K562 (cell line): Measurements from ENCODE around the gene U2SURP. TPM values are rescaled to one million over a fixed set of nuclear protein-coding genes. Genes with fewer than 3 reads are reported as not detected.

Experiments
- ADNP ChIP-seq: fragments of 200-800 bp; sonication (Bioruptor generic); IDR thresholded peaks from 2 replicates; pipeline ENCODE4 v1.6.1; 2016; ENCODE audit warnings: missing genetic modification characterization, missing compliant biosample characterization
- BCL6 ChIP-seq: fragments of 250-450 bp; sonication (Bioruptor Pico); IDR thresholded peaks from 2 replicates; pipeline ENCODE4 v1.4.0; 2020
- DDX20 ChIP-seq: fragments of 450-650 bp; IDR thresholded peaks from 2 replicates; pipeline ENCODE4 v1.6.1; 2016; ENCODE audit warnings: missing genetic modification characterization, low read depth, mild to moderate bottlenecking, missing compliant biosample characterization, moderate library complexity
- DIDO1 ChIP-seq: fragments of 450-650 bp; IDR thresholded peaks from 2 replicates; pipeline ENCODE4 v1.6.1; 2016; ENCODE audit warnings: low read depth, missing biosample characterization, missing genetic modification characterization
- ETS2 ChIP-seq: IDR thresholded peaks from 2 replicates; pipeline ENCODE4 v1.6.1; 2016; ENCODE audit warnings: borderline replicate concordance, missing genetic modification characterization, mild to moderate bottlenecking, moderate library complexity, missing compliant biosample characterization; ENCODE audit not compliant: poor library complexity, severe bottlenecking
- GABPB1 ChIP-seq: sonication (generic); formaldehyde crosslinking; IDR thresholded peaks from 2 replicates; pipeline ENCODE4 v1.8.0; 2022; ENCODE audit warnings: mild to moderate bottlenecking, missing genetic modification reagents
- HMG20A ChIP-seq: fragments of 450-650 bp; formaldehyde crosslinking; conservative IDR thresholded peaks from 2 replicates; pipeline ENCODE4 v1.4.0; 2020; ENCODE audit warnings: mild to moderate bottlenecking, mixed read lengths
- JUND ChIP-seq, 2 experiments: IDR thresholded peaks; 2 replicates in 1 of 2; 3 replicates in 1 of 2; pipeline ENCODE4 v1.6.1; 2011; ENCODE audit warnings: borderline replicate concordance in 2 of 2, low read depth in 2 of 2, low read length in 2 of 2, improper control_type of control experiment in 1 of 2, missing biosample characterization in 1 of 2, missing genetic modification characterization in 1 of 2, missing genetic modification reagents in 1 of 2
- KLF13 ChIP-seq: fragments of 450-650 bp; IDR thresholded peaks from 2 replicates; pipeline ENCODE4 v1.6.1; 2016; ENCODE audit warnings: missing genetic modification characterization, low read depth, mild to moderate bottlenecking, missing compliant biosample characterization, moderate library complexity, borderline replicate concordance
- MBD2 ChIP-seq: sonication (generic); IDR thresholded peaks from 2 replicates; pipeline ENCODE4 v1.6.1; 2016; ENCODE audit warnings: low read depth, borderline replicate concordance
- MCM7 ChIP-seq, 2 experiments: fragments of 450-650 bp; IDR thresholded peaks; 2 replicates each; pipeline ENCODE4 v1.6.1; 2016 to 2018
- MTA2 ChIP-seq: fragments of 450-650 bp; IDR thresholded peaks from 2 replicates; pipeline ENCODE4 v1.6.1; 2016; ENCODE audit warnings: low read depth
- MTA3 ChIP-seq: fragments of 450-650 bp; formaldehyde crosslinking; IDR thresholded peaks from 2 replicates; pipeline ENCODE4 v1.6.1; 2017; ENCODE audit warnings: mild to moderate bottlenecking, borderline replicate concordance
- MTF1 ChIP-seq: fragments of 250-450 bp; sonication (Bioruptor Pico); IDR thresholded peaks from 2 replicates; pipeline ENCODE4 v1.9.0; 2021; ENCODE audit warnings: moderate library complexity, mild to moderate bottlenecking, inconsistent platforms, borderline replicate concordance
- OTX1 ChIP-seq: fragments of 450-650 bp; formaldehyde crosslinking; IDR thresholded peaks from 2 replicates; pipeline ENCODE4 v1.4.0; 2022; ENCODE audit warnings: mild to moderate bottlenecking
- SRF ChIP-seq, 2 experiments: fragments of 250-450, 450-650 bp in 1 of 2; sonication (Bioruptor Pico) in 1 of 2; sonication (generic) in 1 of 2; formaldehyde crosslinking; IDR thresholded peaks; 2 replicates each; pipeline versions ENCODE4 v1.5.0 to v1.5.1; 2020 to 2022; ENCODE audit warnings: mild to moderate bottlenecking in 1 of 2, missing genetic modification reagents in 1 of 2
- ZNF134 ChIP-seq: fragments of 250-450 bp; sonication (Bioruptor Pico); conservative IDR thresholded peaks from 2 replicates; pipeline ENCODE4 v1.4.0; 2020
- ZNF347 ChIP-seq: fragments of 450-650 bp; formaldehyde crosslinking; IDR thresholded peaks from 2 replicates; pipeline ENCODE4 v1.4.0; 2020; ENCODE audit warnings: low read depth, mild to moderate bottlenecking, moderate library complexity
- ZNF354B ChIP-seq: fragments of 250-450 bp; sonication (Bioruptor Pico); IDR thresholded peaks from 2 replicates; pipeline ENCODE4 v1.4.0; 2020
- ZNF444 ChIP-seq: fragments of 250-450 bp; sonication (Bioruptor Pico); IDR thresholded peaks from 2 replicates; pipeline ENCODE4 v1.4.0; 2020; ENCODE audit warnings: mild to moderate bottlenecking, moderate library complexity
- ZNF57 ChIP-seq: fragments of 450-650 bp; formaldehyde crosslinking; IDR thresholded peaks from 2 replicates; pipeline ENCODE4 v1.4.0; 2020; ENCODE audit warnings: mild to moderate bottlenecking, moderate library complexity
- polyA plus RNA-seq, 8 experiments: library from polyadenylated mRNA; depleted of rRNA in 4 of 8; stranded (reverse) in 5 of 8; unstranded in 3 of 8; fragments of >200 nt; fragmentation: Nextera tagmentation in 2 of 8; fragmentation: Illumina TruSeq in 1 of 8; extraction: Ambion mirVana in 2 of 8; extraction: Trizol in 1 of 8; gene quantifications; 2 replicates each; pipeline versions ENCODE4 v1.2.1 to v1.2.3, GENCODE V29; 2011 to 2014; ENCODE audit warnings: inconsistent platforms in 1 of 8, missing spikeins in 1 of 8
- total RNA-seq, 7 experiments: library from RNA; depleted of rRNA in 6 of 7; stranded (reverse); fragments of >200 nt in 6 of 7; fragmentation: Illumina TruSeq in 2 of 7; extraction: Trizol in 2 of 7; gene quantifications; 2 replicates each; pipeline versions ENCODE4 v1.2.1 to v1.2.3, GENCODE V29; 2011 to 2021; ENCODE audit warnings: low replicate concordance in 1 of 7
- TF ChIP-seq, protein P1 (sequence below): IDR thresholded peaks from 3 replicates; pipeline ENCODE4 v1.6.1; 2011; ENCODE audit warnings: borderline replicate concordance, mild to moderate bottlenecking; ENCODE audit not compliant: insufficient read length, insufficient read depth
- TF ChIP-seq, protein P2 (sequence below): fragments of 250-450 bp; sonication (Bioruptor Pico); IDR thresholded peaks from 2 replicates; pipeline ENCODE4 v1.4.0; 2020; ENCODE audit warnings: borderline replicate concordance
- TF ChIP-seq, protein P3 (sequence below): sonication (generic); formaldehyde crosslinking; IDR thresholded peaks from 2 replicates; pipeline ENCODE4 v1.8.1; 2023; ENCODE audit warnings: mild to moderate bottlenecking, missing genetic modification reagents
- TF ChIP-seq, protein P4 (sequence below): IDR thresholded peaks from 2 replicates; pipeline ENCODE4 v1.6.1; 2016; ENCODE audit warnings: missing genetic modification characterization, missing compliant biosample characterization

U2SURP gene
- total and polyA plus RNA-seq, 9 of the 15 experiments (the other 6 are each of a cell fraction or from before 2014, with no cell fraction given): 128 to 322 (median 191) TPM

DNA sequence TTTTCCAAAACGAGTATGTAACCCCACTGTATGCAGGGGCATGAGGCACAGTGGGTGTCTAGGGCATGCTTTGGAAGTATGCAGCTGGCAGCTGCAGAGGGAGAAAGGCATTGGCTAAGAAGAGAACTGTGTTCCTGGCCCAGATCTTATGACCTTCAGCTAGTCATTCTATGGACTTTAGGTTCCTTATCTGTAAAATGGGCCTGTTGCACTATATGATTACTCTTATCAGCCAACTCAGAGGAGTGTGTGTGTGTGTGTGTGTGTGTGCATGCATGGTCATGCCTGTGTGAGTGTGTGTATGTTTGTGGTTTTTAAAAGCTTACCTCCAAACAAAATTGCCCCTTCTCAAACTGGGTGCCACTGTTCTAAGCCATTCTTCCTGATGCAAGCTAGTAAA lies 90.8 kb downstream of the U2SURP start (continued):
- TF ChIP-seq DIDO1 (tag) (0 out of 2 replicates have a peak, but pooled peaks have one; percentile 23), SRF (CRISPR knock-in tag; IDR thresholded peaks at IDR 0.05) (no peak), MTA2 (peak; percentile 49; the same call in 1 of the 2 replicates), ETS2 (no peak), BCL6 (CRISPR knock-in tag) (no peak), ZNF354B (CRISPR knock-in tag) (no peak), MTF1 (CRISPR knock-in tag) (no peak), MBD2 (no peak), ADNP (tag) (peak; percentile 90), HMG20A (no peak), DDX20 (no peak), MTA3 (no peak), ZNF444 (CRISPR knock-in tag) (no peak), ZNF347 (CRISPR knock-in tag) (no peak), MCM7 (IDR thresholded peaks at IDR 0.05) (no peak), ZNF134 (CRISPR knock-in tag) (no peak), ZNF57 (no peak), OTX1 (CRISPR knock-in tag) (no peak), KLF13 (tag) (no peak), JUND (IDR thresholded peaks at IDR 0.05; ENCODE audit: borderline replicate concordance, low read depth, low read length) (no peak), JUND (tag; IDR thresholded peaks at IDR 0.05; ENCODE audit: borderline replicate concordance, low read depth, low read length) (no peak), GABPB1 (CRISPR knock-in tag) (no peak)
- TF ChIP-seq, protein P1, sequence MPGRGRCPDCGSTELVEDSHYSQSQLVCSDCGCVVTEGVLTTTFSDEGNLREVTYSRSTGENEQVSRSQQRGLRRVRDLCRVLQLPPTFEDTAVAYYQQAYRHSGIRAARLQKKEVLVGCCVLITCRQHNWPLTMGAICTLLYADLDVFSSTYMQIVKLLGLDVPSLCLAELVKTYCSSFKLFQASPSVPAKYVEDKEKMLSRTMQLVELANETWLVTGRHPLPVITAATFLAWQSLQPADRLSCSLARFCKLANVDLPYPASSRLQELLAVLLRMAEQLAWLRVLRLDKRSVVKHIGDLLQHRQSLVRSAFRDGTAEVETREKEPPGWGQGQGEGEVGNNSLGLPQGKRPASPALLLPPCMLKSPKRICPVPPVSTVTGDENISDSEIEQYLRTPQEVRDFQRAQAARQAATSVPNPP: no peak
- TF ChIP-seq, protein P2, sequence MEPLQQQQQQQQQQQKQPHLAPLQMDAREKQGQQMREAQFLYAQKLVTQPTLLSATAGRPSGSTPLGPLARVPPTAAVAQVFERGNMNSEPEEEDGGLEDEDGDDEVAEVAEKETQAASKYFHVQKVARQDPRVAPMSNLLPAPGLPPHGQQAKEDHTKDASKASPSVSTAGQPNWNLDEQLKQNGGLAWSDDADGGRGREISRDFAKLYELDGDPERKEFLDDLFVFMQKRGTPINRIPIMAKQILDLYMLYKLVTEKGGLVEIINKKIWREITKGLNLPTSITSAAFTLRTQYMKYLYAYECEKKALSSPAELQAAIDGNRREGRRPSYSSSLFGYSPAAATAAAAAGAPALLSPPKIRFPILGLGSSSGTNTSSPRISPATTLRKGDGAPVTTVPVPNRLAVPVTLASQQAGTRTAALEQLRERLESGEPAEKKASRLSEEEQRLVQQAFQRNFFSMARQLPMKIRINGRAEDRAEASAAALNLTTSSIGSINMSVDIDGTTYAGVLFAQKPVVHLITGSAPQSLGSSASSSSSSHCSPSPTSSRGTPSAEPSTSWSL (CRISPR knock-in tag): no peak
- TF ChIP-seq, protein P3, sequence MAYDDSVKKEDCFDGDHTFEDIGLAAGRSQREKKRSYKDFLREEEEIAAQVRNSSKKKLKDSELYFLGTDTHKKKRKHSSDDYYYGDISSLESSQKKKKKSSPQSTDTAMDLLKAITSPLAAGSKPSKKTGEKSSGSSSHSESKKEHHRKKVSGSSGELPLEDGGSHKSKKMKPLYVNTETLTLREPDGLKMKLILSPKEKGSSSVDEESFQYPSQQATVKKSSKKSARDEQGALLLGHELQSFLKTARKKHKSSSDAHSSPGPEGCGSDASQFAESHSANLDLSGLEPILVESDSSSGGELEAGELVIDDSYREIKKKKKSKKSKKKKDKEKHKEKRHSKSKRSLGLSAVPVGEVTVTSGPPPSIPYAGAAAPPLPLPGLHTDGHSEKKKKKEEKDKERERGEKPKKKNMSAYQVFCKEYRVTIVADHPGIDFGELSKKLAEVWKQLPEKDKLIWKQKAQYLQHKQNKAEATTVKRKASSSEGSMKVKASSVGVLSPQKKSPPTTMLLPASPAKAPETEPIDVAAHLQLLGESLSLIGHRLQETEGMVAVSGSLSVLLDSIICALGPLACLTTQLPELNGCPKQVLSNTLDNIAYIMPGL (CRISPR knock-in tag): no peak
- TF ChIP-seq, protein P4, sequence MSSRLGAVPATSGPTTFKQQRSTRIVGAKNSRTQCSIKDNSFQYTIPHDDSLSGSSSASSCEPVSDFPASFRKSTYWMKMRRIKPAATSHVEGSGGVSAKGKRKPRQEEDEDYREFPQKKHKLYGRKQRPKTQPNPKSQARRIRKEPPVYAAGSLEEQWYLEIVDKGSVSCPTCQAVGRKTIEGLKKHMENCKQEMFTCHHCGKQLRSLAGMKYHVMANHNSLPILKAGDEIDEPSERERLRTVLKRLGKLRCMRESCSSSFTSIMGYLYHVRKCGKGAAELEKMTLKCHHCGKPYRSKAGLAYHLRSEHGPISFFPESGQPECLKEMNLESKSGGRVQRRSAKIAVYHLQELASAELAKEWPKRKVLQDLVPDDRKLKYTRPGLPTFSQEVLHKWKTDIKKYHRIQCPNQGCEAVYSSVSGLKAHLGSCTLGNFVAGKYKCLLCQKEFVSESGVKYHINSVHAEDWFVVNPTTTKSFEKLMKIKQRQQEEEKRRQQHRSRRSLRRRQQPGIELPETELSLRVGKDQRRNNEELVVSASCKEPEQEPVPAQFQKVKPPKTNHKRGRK (tag): no peak
